SIG-M5 treated with dmso at 0.1 percent for 504 hours (cell line): ENCODE results near the gene XPNPEP2.
A peak's percentile ranks its signal among the peaks of the same experiment; 100 is the strongest.

ENCODE experiments used
- DNase-seq: peaks from one replicate; lab custom pipeline; 2025; ENCODE audit not compliant: unreplicated experiment; lab: John Stamatoyannopoulos, UW

The XPNPEP2 gene

GRCh38 chrX:129797251-129797906 is 58.6 kb downstream of the XPNPEP2 start:
- DNase-seq: no peak

GRCh38 chrX:129798456-129798855 is 59.7 kb downstream of the XPNPEP2 start:
- no peak for DNase-seq

- DNase-seq: no peak
Observed at GRCh38 chrX:129798888-129799287, 60.1 kb downstream of the XPNPEP2 start.

- DNase-seq: no peak
Observed at GRCh38 chrX:129800186-129800585, 61.4 kb downstream of the XPNPEP2 start.

- no peak for DNase-seq
Observed at GRCh38 chrX:129802863-129803262, 64.1 kb downstream of the XPNPEP2 start.

GRCh38 chrX:129804806-129805205 is 66.0 kb downstream of the XPNPEP2 start:
- DNase-seq: no peak

GRCh38 chrX:129808158-129808828 is 69.5 kb downstream of the XPNPEP2 start:
- DNase-seq: peak; percentile 59

- peak; percentile 36 for DNase-seq
Observed at GRCh38 chrX:129808829-129809796, 70.3 kb downstream of the XPNPEP2 start.

- no peak for DNase-seq
Observed at GRCh38 chrX:129813662-129814368, 75.0 kb downstream of the XPNPEP2 start.

- DNase-seq: no peak
Observed at GRCh38 chrX:129818123-129818522, 79.3 kb downstream of the XPNPEP2 start.
